HG02610 (cell line): ENCODE data around the gene DOCK11.

Source experiments
- ATAC-seq: cut with Tn5 transposase; IDR thresholded peaks from one replicate; pipeline ENCODE4 v1.9.1; 2021; ENCODE audit warnings: mild to moderate bottlenecking, moderate library complexity; ENCODE audit not compliant: unreplicated experiment

Gene DOCK11

GRCh38 chrX:118499295-118499694 is 3.7 kb downstream of the DOCK11 start:
- no peak for ATAC-seq

DNA sequence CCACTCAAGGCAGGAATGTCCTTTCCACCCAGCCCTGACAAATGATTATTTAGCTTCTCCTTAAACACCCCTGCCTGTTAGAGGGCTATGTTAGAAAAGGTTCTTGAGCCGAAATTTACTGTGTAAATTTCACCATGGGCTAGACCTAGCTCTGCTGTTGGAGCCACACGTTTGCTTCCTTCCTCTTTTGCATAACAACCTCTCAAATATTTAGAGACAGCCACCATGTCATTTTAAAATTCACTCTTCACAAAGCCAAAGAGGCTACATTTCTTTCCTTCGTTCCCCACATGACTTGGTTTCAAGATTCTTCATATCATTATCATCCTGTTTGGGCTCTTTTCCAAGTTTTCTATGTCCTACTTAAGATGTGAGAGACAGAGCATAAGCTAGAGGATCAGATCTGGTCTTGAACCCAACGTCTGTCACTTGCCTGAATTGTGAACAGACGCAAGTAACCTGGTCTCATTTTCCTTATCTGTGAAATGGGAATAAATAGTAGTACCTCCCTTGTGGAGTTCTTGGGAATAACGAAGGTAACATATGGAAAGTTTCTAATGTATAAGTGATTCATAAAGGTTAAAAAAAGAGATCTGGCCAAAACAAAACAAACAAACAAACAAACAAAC is 6.7 kb downstream of the DOCK11 start:
- ATAC-seq, result no peak

DNA sequence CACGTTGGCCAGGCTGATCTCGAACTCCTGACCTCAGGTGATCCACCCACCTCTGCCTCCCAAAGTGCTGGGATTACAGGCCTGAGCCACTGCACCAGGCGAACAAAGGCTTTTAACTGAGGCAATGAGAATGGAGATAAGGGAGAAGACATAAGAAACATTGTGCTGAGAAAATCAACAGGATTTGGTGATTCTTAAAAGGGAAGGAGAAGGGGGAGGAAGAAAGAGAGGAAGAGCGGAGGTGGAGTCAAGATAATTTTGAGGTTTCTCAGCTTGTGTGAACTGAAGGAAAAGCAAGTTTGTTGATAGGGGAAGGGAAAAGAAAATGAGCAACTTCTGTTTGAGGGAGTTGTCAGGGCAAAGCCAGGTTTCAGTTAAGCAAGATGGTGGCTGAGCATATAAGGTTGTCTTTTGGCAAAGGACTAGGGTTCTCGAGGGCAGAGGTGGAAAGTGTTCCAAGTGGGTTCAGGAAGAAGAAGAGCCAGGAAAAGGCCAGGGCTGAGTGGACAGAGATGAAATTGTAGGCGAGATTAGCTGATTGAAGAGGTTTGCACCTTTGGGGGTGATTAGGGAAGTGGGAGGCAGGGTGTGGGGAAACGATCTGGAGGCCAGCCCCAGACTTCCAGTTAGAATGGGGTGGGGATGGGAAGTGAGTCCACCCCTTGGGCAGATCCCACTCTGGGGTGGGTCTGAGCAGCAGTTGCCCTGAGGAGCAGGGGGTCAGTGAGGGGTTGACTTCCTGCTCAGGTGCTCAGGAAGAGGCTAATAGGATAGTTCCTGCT is 7.8 kb downstream of the DOCK11 start:
- ATAC-seq, result no peak

GRCh38 chrX:118504581-118504980 is 9.0 kb downstream of the DOCK11 start:
- ATAC-seq, result no peak

DNA sequence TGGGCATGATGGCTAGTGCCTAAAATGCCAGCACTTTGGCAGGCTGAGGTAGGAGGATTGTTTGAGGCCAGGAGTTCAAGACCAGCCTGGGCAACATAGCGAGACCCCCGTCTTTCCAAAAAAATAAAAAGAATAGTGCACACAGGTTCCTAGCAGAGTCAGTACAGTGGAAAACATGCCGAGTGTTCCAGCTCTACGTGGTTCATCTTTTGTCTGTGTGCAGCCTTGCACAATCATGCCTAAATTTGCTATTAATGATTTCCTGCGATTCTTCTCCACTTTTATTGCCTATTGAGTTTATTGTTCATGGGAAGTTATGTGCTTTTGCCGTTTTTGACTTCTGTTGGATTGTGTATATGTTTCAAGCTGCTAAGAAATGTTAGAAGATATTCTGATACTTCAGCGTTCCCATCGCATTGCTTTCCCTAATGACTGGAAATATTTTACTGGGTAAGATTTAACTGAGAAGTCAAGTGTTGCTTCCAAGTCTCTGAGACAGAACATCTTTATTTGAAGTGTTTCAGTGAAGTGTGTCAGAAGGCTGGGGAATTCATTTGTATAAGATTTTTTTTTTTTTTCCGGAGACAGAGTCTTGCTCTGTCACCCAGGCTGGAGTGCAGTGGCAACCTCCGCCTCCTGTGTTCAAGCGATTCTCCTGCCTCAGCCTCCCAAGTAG is 11.3 kb downstream of the DOCK11 start:
- no peak for ATAC-seq

DNA sequence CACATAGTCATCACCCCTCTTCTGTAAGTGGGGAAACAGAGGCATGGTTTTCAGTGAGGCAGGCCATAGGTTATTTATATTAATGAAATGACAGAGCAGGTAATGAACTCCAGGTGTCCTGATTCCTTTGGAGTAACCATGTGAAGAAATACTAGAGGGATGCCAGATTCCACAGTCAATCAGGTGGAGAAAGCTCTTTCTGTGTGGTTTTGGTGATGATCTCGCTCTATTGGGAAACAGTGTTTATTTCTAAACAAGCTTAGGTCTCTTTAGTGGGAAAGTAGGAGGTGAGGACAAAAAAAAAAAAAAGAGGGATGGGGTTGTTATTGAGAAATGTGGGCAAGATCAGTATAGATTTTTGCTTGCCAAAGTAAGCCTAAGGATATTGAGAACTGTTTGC is 12.2 kb downstream of the DOCK11 start:
- no peak for ATAC-seq

DNA sequence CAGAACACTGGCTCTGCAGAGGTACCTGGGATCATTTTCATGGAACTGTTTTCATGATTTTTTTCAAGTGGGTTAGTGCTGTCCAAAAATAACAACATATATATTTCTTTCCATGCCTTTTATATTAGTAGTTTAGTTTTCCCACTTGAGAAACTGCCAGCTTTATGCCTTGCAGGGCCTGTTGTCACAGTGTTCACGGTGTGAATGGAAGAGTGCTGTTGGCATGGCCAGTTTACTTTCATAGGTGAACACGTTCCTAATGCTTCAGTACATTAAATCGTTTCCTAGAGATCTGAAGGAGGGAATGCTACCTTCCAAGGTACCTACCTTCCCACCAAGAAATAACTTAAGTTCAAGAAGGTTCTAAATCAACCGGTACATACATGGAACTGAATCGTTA is 12.6 kb downstream of the DOCK11 start:
- no peak for ATAC-seq

DNA sequence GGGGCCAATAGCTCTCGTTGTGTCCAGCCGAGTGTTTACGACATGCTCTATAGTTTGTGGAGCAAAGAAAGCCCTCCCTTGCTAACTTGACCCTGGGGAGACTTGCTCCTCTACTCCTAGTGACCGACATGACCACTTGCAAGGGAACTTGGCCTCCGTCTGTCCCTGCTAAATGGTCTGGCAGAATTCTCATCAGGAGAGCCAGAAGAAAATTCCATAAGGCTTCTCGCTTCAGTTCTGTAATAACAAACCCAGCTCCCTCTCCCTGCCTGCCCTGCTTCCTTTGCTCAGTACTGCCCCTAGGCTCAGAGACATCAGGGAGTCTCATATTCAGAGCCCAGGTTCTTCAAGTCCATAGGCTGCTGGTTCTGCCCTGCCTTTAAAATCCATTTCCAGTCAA is 13.0 kb downstream of the DOCK11 start:
- no peak for ATAC-seq

GRCh38 chrX:118510111-118510510 is 14.5 kb downstream of the DOCK11 start:
- ATAC-seq, result no peak

DNA sequence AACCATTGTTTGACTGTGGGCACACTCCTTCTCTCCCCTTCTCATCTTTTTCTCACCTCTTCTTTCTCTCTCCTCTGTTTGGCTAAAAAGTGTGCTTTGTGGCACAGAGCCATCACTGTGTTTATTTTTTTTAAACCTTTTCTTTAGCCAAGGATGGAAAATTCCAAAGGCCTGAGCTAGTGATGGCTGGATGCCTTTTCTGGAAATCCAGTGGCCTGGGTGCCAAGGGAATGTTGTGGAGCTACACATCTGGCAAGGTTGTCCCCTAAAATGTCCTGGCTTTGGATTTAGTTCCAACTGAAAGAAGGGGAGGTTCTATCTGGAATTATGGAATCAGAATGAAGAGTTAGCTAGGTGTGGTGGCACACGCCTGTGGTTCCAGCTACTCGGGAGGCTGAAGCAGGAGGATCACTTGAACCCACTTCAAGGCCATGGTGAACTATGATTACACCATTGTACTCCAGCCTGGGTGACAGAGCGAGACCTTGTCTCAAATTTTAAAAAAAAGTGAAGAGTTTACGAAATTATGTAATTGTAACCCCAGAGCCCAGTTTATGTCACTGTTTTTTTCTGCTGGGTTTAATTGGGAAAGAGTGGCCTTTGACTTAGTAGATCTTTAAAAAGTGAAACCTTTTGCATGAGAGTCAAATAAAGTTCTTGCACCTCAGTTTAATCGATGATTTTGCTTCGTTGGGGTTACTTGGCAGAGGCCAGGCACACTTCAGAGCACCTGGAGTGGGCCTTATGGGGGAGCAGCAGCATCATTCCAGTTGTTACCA is 17.7 kb downstream of the DOCK11 start:
- no peak for ATAC-seq

DNA sequence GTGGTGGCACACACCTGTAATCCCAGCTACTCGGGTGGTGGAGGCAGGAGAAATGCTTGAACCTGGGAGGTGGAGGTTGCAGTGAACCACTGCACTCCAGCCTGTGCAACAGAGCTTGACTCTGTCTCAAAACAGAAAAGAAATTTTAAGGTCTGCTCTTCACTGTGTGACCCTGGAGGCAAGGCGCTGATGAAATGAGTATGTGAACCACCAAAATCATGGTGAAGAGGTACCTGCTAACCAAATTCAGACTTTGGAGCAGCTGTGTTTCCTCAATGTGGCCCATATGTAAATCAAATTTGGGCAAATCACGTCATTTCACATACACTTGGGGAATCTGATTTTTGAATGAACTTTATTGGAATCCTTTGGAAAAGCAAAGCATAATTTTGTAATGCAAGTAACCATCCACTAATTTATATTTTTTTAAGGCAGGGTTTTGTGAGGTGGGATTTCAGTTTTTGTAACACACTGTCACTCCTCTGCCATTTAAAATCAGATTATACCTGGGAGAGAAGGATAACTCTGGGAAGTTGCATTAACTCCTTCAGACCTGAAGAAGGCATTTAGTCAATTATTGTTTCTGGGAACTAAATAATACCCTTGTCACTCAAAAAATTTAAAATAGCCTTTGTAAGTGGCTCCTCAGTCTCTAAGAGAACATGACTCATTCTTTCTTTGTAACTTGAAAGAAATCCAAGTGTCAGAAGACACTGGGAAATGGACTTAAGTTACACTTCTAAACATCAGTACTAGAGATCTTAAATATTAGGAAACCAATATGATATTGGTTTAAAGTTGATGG is 24.0 kb downstream of the DOCK11 start:
- peak; percentile 84 for ATAC-seq

- ATAC-seq, result no peak
Observed at GRCh38 chrX:118520216-118521206, 24.9 kb downstream of the DOCK11 start.

DNA sequence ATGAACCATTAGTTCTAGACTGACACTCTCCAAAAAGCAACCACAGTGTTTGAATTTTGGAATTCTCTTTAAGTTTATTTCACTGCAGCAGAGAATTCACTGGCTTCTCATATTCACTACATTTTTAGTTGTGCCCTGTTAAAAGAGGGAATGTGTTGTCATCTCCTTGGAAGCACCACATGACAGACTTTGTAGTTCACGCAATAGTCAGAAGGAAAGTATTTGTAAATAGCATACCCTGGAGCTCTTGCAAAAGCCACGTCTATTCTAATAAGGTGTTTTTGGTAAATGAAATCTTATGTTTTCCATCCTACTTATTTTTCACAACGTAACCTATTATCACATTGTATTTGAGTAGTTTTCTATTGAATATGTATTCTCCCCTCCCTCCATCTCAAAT is 25.8 kb downstream of the DOCK11 start:
- ATAC-seq, result no peak

DNA sequence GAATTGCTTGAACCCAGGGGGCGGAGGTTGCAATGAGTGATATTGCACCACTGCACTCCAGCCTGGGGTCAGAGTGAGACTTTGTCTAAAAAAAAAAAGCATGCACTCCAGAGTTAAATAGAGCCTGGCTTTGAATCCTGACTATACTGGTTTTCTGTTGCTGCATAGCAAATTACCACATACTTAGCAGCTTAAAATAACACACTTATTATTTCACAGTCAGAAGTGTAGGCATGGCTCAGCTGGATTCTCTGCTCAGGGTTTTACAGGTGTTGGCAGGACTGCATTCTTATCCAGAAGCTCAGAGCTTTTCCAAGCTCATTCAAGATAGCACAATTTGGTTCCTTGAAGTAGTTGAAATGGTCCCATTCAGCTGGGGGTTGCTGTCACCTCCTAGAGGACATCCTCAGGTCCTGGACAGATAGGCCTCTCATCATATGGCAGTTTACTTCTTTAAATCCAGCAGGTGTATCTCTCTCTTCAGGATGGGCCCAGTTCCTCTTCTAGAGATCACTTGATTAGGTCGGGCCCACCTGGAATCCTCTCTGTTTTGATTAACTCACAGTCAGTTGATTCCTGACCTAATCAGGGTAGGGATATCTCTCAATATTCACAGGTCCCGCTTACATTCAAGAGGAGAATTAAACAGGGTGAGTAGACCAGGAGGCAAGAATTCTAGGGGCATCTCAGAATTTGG is 26.8 kb downstream of the DOCK11 start:
- no peak for ATAC-seq

DNA sequence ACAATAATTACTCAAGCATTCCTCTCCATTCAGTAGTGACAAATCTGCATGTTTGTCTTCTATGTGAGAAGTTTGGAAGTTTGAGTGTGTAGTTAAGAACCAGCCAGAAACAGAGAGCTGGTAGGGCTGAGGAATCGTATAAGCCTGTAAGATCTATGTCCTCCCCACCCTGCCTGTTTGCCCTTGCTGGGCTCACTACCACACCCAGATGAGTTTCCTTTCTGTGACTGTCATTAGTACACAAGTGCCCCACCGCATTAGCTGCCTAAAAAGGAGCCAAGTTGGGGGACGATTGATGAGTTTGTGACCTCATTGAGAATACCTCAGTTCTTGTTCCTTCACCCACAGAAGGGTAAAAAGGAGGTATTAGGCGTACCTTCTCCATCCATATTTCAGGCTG is 28.3 kb downstream of the DOCK11 start:
- ATAC-seq, result no peak

GRCh38 chrX:118524344-118524743 is 28.7 kb downstream of the DOCK11 start:
- ATAC-seq, result no peak

GRCh38 chrX:118525174-118525730 is 29.6 kb downstream of the DOCK11 start:
- ATAC-seq, result no peak

DNA sequence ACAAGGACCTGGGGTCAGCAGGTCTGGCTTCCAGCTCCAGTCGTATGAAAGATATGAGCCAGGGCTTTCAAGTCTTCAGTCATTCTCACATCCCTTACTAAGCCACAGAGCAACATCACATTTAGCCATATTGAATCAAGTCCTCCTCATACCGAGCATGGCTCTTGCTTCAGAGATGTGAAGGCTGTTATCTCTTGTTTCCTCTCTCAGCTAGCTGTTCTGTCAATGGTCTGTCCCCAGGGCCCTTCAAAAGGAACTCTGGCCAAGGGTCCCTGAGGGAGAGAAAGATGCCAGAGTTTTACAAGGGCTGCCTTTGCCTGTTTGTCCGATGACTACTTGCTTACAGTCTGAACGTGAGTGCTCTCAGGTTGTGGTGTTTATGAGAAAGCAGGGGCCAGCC is 30.5 kb downstream of the DOCK11 start:
- no peak for ATAC-seq
